CD14-positive monocyte (primary cell): ENCODE measurements around the gene ACTA2. TPM values are rescaled to one million over a fixed set of nuclear protein-coding genes. Genes with fewer than 3 reads are reported as not detected.
A peak's percentile ranks its signal among the peaks of the same experiment; 100 is the strongest.

Source experiments
- DNase-seq, 3 donors: peaks; one replicate each; pipeline ENCODE4 v3.0.0-alpha.2; 2011 to 2022
- H2AFZ ChIP-seq: 2 replicates; pipeline ENCODE4 v1.6.0; 2012; ENCODE audit warnings: mild to moderate bottlenecking, low read depth, low read length, inconsistent platforms; ENCODE audit not compliant: insufficient read depth, poor library complexity, severe bottlenecking
- H3K27ac ChIP-seq, 2 donors: 1 replicate in 1 of 2; 2 replicates in 1 of 2; pipeline ENCODE4 v1.5.1; 2012 to 2013; ENCODE audit warnings: low read length in 2 of 2, control low read depth in 1 of 2, inconsistent platforms in 1 of 2, low read depth in 1 of 2, mild to moderate bottlenecking in 1 of 2
- H3K27me3 ChIP-seq, 2 donors: one replicate each; pipeline versions ENCODE4 v1.6.0 to v1.6.1; 2011 to 2013; ENCODE audit warnings: low read length in 2 of 2; ENCODE audit not compliant: control insufficient read depth in 2 of 2, insufficient read depth in 2 of 2
- H3K36me3 ChIP-seq, 2 donors: replicated peaks in 1 of 2; 1 replicate in 1 of 2; 2 replicates in 1 of 2; pipeline versions ENCODE4 v1.5.1 to v1.6.1; 2012 to 2013; ENCODE audit warnings: low read length in 2 of 2, control low read depth in 1 of 2, inconsistent platforms in 1 of 2, mild to moderate bottlenecking in 1 of 2; ENCODE audit not compliant: insufficient read depth in 2 of 2, control insufficient read depth in 1 of 2
- H3K4me1 ChIP-seq, 2 donors: 1 replicate in 1 of 2; 2 replicates in 1 of 2; pipeline versions ENCODE4 v1.5.1 to v1.6.1; 2012 to 2013; ENCODE audit warnings: low read length in 2 of 2, control low read depth in 1 of 2, inconsistent platforms in 1 of 2, mild to moderate bottlenecking in 1 of 2, moderate library complexity in 1 of 2; ENCODE audit not compliant: insufficient read depth in 2 of 2, control insufficient read depth in 1 of 2
- H3K4me2 ChIP-seq: replicated peaks from 2 replicates; pipeline ENCODE3; 2012; ENCODE audit warnings: low read length, moderate library complexity, mild to moderate bottlenecking; ENCODE audit not compliant: poor library complexity, severe bottlenecking; ENCODE audit errors: extremely low read depth
- H3K4me3 ChIP-seq, 3 experiments: fragments of 200-600 bp in 1 of 3; sonication (generic) in 1 of 3; replicated peaks in 1 of 3; 1 replicate in 2 of 3; 2 replicates in 1 of 3; pipeline ENCODE4 v1.5.1; 2011 to 2013; ENCODE audit warnings: low read length in 3 of 3, mild to moderate bottlenecking in 3 of 3, control low read depth in 2 of 3, low read depth in 2 of 3, inconsistent platforms in 1 of 3, moderate library complexity in 1 of 3
- H3K79me2 ChIP-seq: 2 replicates; pipeline ENCODE4 v1.6.0; 2012; ENCODE audit warnings: mild to moderate bottlenecking, control low read depth, inconsistent platforms, low read length, moderate library complexity; ENCODE audit not compliant: insufficient read depth
- H3K9ac ChIP-seq: 2 replicates; pipeline ENCODE4 v1.6.0; 2017; ENCODE audit warnings: low read length, mild to moderate bottlenecking; ENCODE audit not compliant: insufficient read depth, poor library complexity, severe bottlenecking
- H3K9me3 ChIP-seq, 2 donors: replicated peaks in 1 of 2; 1 replicate in 1 of 2; 2 replicates in 1 of 2; pipeline versions ENCODE4 v1.5.1 to v1.6.1; 2012 to 2013; ENCODE audit warnings: low read length in 2 of 2, control low read depth in 1 of 2; ENCODE audit not compliant: control insufficient read depth in 1 of 2, insufficient read depth in 1 of 2
- H4K20me1 ChIP-seq: 2 replicates; pipeline ENCODE4 v1.6.0; 2012; ENCODE audit warnings: mild to moderate bottlenecking, low read length, control low read depth, moderate library complexity; ENCODE audit not compliant: insufficient read depth
- H3K27ac Mint-ChIP-seq, 7 donors: one replicate each; pipeline ENCODE4 v1.8.0; 2020; ENCODE audit warnings: mild to moderate bottlenecking in 7 of 7, mixed read lengths in 7 of 7, moderate library complexity in 6 of 7, inconsistent platforms in 2 of 7
- H3K27me3 Mint-ChIP-seq, 3 donors: one replicate each; pipeline ENCODE4 v1.8.0; 2021 to 2022; ENCODE audit warnings: low read depth in 3 of 3, mild to moderate bottlenecking in 3 of 3, mixed read lengths in 3 of 3, moderate library complexity in 3 of 3, inconsistent platforms in 1 of 3
- H3K36me3 Mint-ChIP-seq, 2 donors: one replicate each; pipeline ENCODE4 v1.8.0; 2020; ENCODE audit warnings: mixed read lengths in 2 of 2, inconsistent platforms in 1 of 2, mild to moderate bottlenecking in 1 of 2
- H3K4me1 Mint-ChIP-seq: one replicate; pipeline ENCODE4 v1.8.0; 2020; ENCODE audit warnings: mild to moderate bottlenecking, mixed read lengths
- H3K4me3 Mint-ChIP-seq, 2 donors: one replicate each; pipeline ENCODE4 v1.8.0; 2020; ENCODE audit warnings: mild to moderate bottlenecking in 2 of 2, mixed read lengths in 2 of 2, moderate library complexity in 1 of 2
- H3K9me3 Mint-ChIP-seq, 7 donors: one replicate each; pipeline ENCODE4 v1.8.0; 2020 to 2022; ENCODE audit warnings: mixed read lengths in 7 of 7, mild to moderate bottlenecking in 6 of 7, moderate library complexity in 6 of 7, inconsistent platforms in 2 of 7
- WGBS: methylation state at CpG from one replicate; pipeline ENCODE4 v1.1.5; 2013; ENCODE audit warnings: missing lambda C conversion rate; ENCODE audit not compliant: insufficient coverage; 5-methylcytosine and 5-hydroxymethylcytosine counted together
- intact Hi-C, 2 donors: fragments of 100-400 bp; cut with micrococcal nuclease; formaldehyde crosslinking; loops; one replicate each; pipeline versions ENCODE4 v1.15.0 to v1.15.1; 2023
- polyA plus RNA-seq, 3 donors: library from polyadenylated mRNA; depleted of rRNA in 1 of 3; unstranded in 2 of 3; stranded (reverse) in 1 of 3; fragments of 300-500 nt in 2 of 3; fragments of >200 nt in 1 of 3; fragmentation: Illumina TruSeq in 2 of 3; gene quantifications; 1 replicate in 2 of 3; 2 replicates in 1 of 3; pipeline ENCODE4 v1.2.3, GENCODE V29; 2012 to 2021
- TF ChIP-seq, protein P1 (sequence below): fragments of 200-600 bp; IDR thresholded peaks from one replicate; pipeline ENCODE4 v1.8.0; 2022; ENCODE audit warnings: antibody characterized with exemption, mild to moderate bottlenecking

ACTA2 gene
- polyA plus RNA-seq, 3 donors, result 4.4 to 12.3 (median 6.8) TPM

DNA sequence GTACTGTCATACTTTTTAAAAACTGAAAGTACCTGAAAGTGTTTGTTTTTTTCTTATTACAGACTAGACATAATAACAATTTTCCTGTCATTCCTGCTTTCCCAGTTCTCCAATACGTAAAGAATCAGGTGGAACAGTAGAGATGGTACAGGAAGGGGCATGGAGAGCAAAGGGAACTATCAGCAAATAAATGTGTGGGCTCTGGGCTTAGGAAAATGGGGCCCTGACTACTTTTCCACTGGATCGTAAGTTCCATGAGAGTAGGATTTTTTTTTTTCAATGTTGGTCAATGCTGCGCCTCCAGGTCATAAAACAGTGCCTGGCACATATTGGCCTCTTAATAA, 22.8 kb upstream of the ACTA2 start:
- no peaks in the 10 kb centered on the region for H3K36me3 ChIP-seq
- peak overlapping the region in 6 of 7 donors; percentile 46 to 98 (median 90) for H3K27ac Mint-ChIP-seq

DNA sequence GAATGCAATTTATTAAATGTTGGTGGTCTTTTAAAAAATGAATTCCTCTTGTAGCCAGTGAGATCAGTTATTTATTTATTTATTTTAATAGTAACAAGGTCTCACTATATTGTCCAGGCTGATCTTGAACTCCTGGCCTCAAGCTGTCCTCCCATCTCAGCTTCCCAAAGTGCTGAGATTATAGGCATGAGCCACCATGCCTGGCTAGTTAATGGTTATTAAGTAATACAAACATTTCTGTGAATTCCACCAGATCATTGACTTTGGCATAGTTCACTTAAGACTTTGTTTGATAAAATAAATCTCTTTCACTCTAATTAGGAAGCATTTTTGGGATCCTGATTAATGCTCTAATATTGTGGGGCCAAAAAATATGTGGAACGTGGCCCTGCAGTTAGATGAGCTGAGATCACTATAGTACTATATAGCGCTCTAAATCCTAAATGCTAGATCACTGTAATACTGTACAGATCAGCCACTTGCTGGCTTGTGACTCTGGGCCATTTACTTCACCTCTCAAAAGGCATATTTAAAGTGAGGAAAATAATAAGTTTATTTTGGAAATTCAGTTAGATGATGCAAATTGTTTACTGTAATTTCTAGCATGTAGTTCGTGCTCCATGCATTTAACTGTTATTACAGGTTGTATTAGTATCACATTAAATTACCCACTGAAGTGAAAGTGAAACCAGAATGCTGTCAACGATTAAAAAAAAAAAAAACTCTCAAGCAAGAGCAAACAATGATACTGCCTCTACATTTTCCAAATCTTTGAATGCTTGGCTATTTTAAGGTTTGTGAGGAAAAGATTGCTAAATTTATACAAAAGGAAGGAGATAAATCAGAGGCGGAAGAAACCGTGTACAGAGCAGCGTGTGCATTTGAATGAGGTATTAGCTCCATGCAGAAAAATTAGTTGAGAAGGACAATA, 22.1 kb upstream of the ACTA2 start:
- H3K9me3 ChIP-seq, result no peaks in the 10 kb centered on the region
- Mint-ChIP-seq H3K4me1 (peaks cover 14% of the 10 kb centered on the region), H3K9me3 (no peaks in the 10 kb centered on the region), H3K27me3 (peaks cover 0 to 5% (median 0%) of the 10 kb centered on the region in 3 donors), H3K4me3 (peak overlapping the region; percentile 77 to 94), H3K27ac (peak overlapping the region; percentile 78 to 98 (median 94)), H3K36me3 (no peaks in the 10 kb centered on the region)
- H3K4me2 ChIP-seq, result peak overlapping the region; percentile 84
- peak overlapping the region; percentile 77 for H2AFZ ChIP-seq
- intact Hi-C loops, result no loop called here
- TF ChIP-seq, protein P1, sequence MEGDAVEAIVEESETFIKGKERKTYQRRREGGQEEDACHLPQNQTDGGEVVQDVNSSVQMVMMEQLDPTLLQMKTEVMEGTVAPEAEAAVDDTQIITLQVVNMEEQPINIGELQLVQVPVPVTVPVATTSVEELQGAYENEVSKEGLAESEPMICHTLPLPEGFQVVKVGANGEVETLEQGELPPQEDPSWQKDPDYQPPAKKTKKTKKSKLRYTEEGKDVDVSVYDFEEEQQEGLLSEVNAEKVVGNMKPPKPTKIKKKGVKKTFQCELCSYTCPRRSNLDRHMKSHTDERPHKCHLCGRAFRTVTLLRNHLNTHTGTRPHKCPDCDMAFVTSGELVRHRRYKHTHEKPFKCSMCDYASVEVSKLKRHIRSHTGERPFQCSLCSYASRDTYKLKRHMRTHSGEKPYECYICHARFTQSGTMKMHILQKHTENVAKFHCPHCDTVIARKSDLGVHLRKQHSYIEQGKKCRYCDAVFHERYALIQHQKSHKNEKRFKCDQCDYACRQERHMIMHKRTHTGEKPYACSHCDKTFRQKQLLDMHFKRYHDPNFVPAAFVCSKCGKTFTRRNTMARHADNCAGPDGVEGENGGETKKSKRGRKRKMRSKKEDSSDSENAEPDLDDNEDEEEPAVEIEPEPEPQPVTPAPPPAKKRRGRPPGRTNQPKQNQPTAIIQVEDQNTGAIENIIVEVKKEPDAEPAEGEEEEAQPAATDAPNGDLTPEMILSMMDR, result no peak
- peak overlapping the region; percentile 61 for H3K9ac ChIP-seq
- peaks cover 11 to 12% of the 10 kb centered on the region in 2 donors for H3K4me1 ChIP-seq
- no peak for DNase-seq
- peak overlapping the region; percentile 46 to 91 (median 83) for H3K4me3 ChIP-seq
- H3K27me3 ChIP-seq, result no peaks in the 10 kb centered on the region
- H4K20me1 ChIP-seq, result no peaks in the 10 kb centered on the region
- no CpG with 5 or more reads among the region's 7 CpGs for WGBS
- H3K79me2 ChIP-seq, result no peaks in the 10 kb centered on the region
- peak overlapping the region in 1 of 2 donors; percentile 90 for H3K27ac ChIP-seq
- no peaks in the 10 kb centered on the region for H3K36me3 ChIP-seq

More for the DNA sequence above, 22.8 kb upstream of the ACTA2 start:
- Histone ChIP-seq H2AFZ (peak overlapping the region; percentile 77), H3K27me3 (no peaks in the 10 kb centered on the region), H3K9me3 (no peaks in the 10 kb centered on the region), H3K27ac (peak overlapping the region in 1 of 2 donors; percentile 90), H3K4me2 (peak overlapping the region; percentile 84), H3K4me1 (peaks cover 11 to 12% of the 10 kb centered on the region in 2 donors), H4K20me1 (no peaks in the 10 kb centered on the region), H3K4me3 (peak overlapping the region; percentile 46 to 91 (median 83)), H3K79me2 (no peaks in the 10 kb centered on the region), H3K9ac (peak overlapping the region; percentile 61)
- Mint-ChIP-seq H3K27me3 (peaks cover 0 to 5% (median 0%) of the 10 kb centered on the region in 3 donors), H3K36me3 (no peaks in the 10 kb centered on the region), H3K4me3 (peak overlapping the region; percentile 77 to 94), H3K9me3 (no peaks in the 10 kb centered on the region), H3K4me1 (peaks cover 14% of the 10 kb centered on the region)
- intact Hi-C loops, result no loop called here
- 70% methylated on average over 2 of the region's 3 CpGs for WGBS
- TF ChIP-seq, protein P1, result no peak
- DNase-seq, result no peak
